ENCODE results near the gene MALRD1.

DNA sequence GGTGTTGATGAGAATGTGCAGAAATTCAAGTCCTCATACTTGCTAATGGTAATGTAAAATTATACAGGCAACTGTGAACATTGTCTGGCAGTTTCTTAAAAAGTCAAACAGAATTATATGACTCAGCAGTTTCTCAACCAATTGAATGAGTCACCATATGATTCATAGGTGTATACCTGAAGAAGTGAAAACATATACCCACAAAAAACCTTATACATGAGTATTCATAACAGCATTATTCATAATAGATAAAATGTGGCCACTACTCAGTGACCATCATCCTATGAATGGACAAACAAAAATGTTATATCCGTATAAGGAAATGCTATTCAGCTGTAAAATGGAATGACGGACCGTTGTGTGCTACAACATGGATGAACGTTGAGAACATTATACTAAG lies 253.5 kb downstream of the MALRD1 start:
- TF ChIP-seq TAF1 (IDR thresholded peaks at IDR 0.05; ENCODE audit: borderline replicate concordance, insufficient read depth, low read length) (no peak), POLR2AphosphoS5 (IDR thresholded peaks at IDR 0.05; ENCODE audit: low read depth, low read length) (no peak), SIN3A (IDR thresholded peaks at IDR 0.05; ENCODE audit: borderline replicate concordance, insufficient read depth, low read length) (no peak)
- TF ChIP-seq, protein P1, sequence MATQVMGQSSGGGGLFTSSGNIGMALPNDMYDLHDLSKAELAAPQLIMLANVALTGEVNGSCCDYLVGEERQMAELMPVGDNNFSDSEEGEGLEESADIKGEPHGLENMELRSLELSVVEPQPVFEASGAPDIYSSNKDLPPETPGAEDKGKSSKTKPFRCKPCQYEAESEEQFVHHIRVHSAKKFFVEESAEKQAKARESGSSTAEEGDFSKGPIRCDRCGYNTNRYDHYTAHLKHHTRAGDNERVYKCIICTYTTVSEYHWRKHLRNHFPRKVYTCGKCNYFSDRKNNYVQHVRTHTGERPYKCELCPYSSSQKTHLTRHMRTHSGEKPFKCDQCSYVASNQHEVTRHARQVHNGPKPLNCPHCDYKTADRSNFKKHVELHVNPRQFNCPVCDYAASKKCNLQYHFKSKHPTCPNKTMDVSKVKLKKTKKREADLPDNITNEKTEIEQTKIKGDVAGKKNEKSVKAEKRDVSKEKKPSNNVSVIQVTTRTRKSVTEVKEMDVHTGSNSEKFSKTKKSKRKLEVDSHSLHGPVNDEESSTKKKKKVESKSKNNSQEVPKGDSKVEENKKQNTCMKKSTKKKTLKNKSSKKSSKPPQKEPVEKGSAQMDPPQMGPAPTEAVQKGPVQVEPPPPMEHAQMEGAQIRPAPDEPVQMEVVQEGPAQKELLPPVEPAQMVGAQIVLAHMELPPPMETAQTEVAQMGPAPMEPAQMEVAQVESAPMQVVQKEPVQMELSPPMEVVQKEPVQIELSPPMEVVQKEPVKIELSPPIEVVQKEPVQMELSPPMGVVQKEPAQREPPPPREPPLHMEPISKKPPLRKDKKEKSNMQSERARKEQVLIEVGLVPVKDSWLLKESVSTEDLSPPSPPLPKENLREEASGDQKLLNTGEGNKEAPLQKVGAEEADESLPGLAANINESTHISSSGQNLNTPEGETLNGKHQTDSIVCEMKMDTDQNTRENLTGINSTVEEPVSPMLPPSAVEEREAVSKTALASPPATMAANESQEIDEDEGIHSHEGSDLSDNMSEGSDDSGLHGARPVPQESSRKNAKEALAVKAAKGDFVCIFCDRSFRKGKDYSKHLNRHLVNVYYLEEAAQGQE (IDR thresholded peaks at IDR 0.05; ENCODE audit: insufficient read depth in 1 of 2, low read depth in 2 of 2, low read length in 2 of 2), result no peak

All from PFSK-1 (cell line).